Measurements from ENCODE around the gene TRUB1.
"Not testable (repeated sequence)": the region's sequence is repeated elsewhere in the genome, so short reads cannot be mapped to it uniquely, and the experiment has no call there.

DNA sequence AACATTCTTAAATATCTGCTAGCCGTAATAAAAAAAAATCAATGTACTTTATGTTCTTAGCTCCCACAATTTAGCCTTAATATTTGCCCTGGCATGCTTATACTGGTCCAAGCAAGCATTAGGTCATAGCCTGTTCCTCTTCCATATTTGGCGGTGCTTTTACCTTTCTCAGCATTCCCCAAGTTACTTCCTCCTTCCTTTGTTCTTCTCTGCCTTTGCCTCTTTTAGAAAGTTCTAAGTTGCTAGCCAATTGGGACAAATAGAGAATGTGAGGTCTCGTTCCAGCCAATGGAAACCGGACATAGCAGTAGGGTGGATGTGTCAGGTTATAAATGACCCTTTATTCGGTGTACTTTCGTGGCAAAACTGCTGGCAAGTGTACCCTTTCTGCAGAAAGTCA is 41.0 kb upstream of the TRUB1 start:
- not testable (repeated sequence) for TF ChIP-seq SUZ12 (IDR thresholded peaks at IDR 0.05; ENCODE audit: extremely low read depth, insufficient read depth, insufficient read length); YY1 (IDR thresholded peaks at IDR 0.05; ENCODE audit: insufficient read depth, insufficient read length)
